Right lobe of liver (tissue), 4 donors: ENCODE data around the gene BMP5.

ENCODE experiments used
- CTCF ChIP-seq, 4 donors: fragments of 200-600 bp in 3 of 4; fragments of 450-650 bp in 1 of 4; IDR thresholded peaks; one replicate each; pipeline versions ENCODE4 v1.5.1 to v1.8.0; 2016 to 2022; ENCODE audit warnings: antibody characterized with exemption in 4 of 4, mild to moderate bottlenecking in 2 of 4
- POLR2A ChIP-seq: fragments of 450-650 bp; IDR thresholded peaks from one replicate; pipeline ENCODE4 v1.6.1; 2017; ENCODE audit warnings: antibody characterized with exemption, mild to moderate bottlenecking
- donor health status: DM: no; HTN: no; CAD: no.
- donor health status: DM: no; HTN: no; CAD: no.
- donor health status: DM: no; HTN: yes; CAD: no.

GRCh38 chr6:55841341-55841740, 34.0 kb downstream of the BMP5 start:
- TF ChIP-seq CTCF (IDR thresholded peaks at IDR 0.05) (no peak), POLR2A (no peak)
